Medulla oblongata (tissue), 1 donor: Measurements from ENCODE around the gene ABCC5.

Experiments
- DNase-seq: peaks from one replicate; pipeline ENCODE4 v3.0.0-alpha.2; 2015; ENCODE audit errors: extremely low spot score

The ABCC5 gene

DNA sequence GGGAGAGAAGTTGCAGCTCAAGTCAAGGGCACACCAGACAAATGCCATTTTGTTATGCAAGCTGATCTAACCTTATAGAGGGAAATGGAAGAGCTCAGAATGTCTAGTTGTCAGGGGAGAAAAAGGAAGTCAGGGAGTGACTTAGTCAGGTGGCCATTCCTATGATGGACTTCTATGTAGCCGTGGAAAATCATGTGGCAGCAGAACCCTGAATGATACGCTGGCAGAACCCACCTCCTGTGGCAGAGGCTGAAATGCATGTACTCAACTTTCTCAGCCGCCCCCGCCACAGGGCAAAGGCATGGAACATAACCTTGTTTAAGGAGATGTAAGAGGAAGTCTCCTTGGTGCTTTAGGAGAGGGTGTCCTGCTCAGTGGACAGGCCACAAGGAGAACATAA, 95.3 kb downstream of the ABCC5 start:
- DNase-seq: no peak

DNA sequence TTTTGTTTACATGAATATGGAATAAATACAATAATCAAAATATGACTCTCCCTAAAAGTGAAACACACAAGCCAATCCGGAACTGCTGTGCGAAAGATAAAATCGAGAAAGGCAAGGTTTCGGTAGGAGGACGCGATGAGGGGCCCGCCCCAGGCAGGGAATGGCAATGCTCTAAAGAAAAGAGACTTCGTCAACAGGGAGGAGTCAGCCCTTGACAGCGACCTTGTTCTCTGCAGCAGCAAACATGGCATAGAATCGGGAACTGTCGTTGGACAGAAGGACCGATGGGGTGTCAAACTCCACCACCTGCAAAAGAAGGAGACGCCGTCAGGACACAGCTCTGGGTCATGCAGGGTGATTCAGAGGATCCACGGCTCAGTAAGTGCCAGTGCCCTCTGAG, 96.6 kb downstream of the ABCC5 start:
- no peak for DNase-seq

- DNase-seq: no peak
These were observed 97.3 kb downstream of the ABCC5 start for GRCh38 chr3:183920416-183920815.

DNA sequence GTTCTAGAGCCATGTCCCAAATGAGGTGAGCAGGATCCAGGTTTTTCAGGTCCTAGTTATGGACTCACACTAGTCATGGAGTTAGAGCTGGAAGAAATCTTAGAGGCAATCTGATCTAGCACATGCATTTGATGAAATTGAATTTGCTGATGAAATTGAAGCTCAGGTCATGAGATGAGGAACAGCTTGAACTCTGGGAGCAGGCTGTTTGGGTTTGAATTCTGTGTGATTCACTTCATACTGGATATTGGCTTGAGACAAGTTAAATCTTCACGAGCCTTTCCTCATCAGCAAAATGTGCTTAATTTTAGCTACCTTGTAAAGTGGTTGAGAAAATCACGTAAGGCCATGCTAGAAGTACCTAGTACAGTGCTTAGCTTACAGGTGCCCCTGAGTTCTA, 99.5 kb downstream of the ABCC5 start:
- DNase-seq: no peak

GRCh38 chr3:183917776-183918175, 99.9 kb downstream of the ABCC5 start:
- DNase-seq: no peak

- DNase-seq: no peak
These were observed 102.8 kb downstream of the ABCC5 start for GRCh38 chr3:183914856-183915255.

DNA sequence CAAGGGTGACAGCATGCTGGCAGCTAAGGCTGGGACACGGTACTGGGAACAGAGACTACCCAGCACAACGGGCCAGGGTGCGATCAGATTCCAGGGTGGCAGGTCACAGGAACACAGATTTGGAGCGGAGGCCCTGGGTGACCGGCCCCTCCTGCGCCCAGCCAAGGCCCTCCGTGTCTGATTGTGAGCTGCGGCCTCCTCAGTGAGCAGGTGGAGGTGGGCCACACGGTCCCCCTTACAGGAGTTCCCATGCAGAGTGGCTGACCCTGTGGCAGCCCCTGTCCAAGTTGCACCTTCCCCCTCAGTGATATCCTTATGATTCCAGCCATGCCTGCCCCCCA, 104.1 kb downstream of the ABCC5 start:
- no peak for DNase-seq

- DNase-seq: no peak
These were observed 104.6 kb downstream of the ABCC5 start for GRCh38 chr3:183912895-183913579.

DNA sequence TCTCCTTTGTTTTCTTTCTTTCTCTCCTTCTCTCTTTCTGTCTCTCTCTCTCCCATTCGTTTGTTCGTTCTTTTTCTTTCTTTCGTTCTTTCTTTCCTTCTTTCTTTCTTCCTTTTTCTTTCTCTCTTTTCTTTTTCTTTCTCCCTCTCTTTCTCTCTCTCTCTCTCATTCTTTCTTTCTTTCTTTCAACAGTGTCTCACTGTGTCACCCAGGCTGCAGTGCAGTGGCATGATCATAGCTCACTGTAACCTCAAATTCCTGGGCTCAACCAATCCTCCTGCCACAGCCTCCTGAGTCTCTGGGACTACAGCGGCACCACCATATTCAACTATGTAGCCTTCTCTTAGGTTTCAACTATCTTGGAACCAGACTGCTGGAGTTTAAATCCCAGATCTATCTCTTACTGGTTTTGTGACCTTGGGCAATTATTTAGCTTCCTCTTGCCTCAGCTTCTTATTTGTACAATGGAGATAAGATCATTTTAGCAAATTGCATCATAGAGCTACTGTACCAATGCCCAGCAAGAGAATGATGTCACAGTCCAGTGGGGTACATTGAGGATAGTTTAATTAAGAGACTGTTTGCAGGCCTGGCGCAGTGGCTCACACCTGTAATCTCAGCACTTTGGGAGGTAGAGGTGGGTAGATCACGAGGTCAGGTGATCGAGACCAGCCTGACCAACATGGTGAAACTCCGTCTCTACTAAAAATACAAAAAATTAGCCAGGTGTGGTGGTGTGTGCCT, 105.7 kb downstream of the ABCC5 start:
- DNase-seq: no peak

DNA sequence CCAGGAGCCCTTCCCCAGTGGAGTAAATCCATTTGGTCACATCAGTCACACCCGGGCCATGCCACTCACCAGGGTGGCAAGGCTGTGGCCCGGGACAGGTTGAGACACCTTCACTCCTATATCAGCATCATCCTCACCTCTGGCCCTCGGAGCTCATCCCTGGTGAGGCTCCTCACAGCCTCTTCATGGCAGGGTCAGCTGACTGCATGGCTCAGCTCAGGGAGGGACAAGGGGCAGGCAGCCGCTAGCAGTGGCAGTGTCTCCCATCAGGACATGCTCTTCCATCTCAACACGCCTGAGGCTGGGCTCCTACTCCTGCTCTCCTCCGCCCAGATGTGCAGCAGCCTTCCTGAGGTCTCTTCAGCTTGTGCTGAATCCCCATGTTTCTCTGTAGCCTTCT, 106.6 kb downstream of the ABCC5 start:
- DNase-seq: no peak

GRCh38 chr3:183909030-183909600, 108.6 kb downstream of the ABCC5 start:
- no peak for DNase-seq

- no peak for DNase-seq
These were observed 109.8 kb downstream of the ABCC5 start for GRCh38 chr3:183907911-183908331.

DNA sequence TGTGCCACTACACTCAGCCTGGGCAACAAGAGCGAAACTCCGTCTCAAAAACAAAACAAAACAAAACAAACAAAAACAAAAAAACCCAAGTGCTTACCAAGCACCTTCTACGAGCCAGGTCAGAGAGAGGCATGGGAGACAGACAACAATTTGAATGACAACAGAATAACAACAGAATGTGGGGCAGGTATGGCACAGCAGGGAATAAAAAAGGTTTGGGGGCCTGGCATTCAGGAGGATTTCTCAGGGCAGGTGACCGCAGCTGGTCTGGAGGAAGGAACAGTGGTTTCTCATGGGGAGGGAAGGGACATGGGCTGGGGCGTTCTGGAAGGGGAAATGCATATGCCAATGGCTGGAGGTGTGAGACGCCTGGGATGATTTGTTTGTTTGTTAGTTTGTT, 110.5 kb downstream of the ABCC5 start:
- DNase-seq: no peak

- no peak for DNase-seq
These were observed 111.3 kb downstream of the ABCC5 start for GRCh38 chr3:183906234-183906921.

- no peak for DNase-seq
These were observed 112.6 kb downstream of the ABCC5 start for GRCh38 chr3:183904833-183905780.

GRCh38 chr3:183898028-183898431, 119.7 kb downstream of the ABCC5 start:
- DNase-seq: no peak

- no peak for DNase-seq
These were observed 120.1 kb downstream of the ABCC5 start for GRCh38 chr3:183897606-183898005.

DNA sequence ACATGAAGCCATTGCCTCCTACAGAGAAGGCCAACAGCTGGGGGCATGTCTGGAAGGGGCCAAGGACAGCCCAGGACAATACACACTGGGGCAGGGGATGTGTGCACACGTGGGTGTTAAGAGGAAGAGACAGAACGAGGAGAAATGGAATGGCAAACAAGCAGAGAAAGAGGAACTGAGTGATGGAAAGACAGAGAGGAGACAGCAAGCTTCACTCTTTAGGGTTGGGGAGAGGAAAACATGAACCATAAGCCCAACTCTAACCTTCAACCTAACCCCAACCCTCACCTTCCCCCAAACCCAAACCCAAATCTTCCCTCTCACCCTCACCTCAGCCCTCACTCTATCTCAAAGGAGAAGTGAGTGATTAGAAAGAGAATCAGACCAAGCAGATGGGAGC, 121.1 kb downstream of the ABCC5 start:
- no peak for DNase-seq

- DNase-seq: no peak
These were observed 121.5 kb downstream of the ABCC5 start for GRCh38 chr3:183896184-183896583.

- DNase-seq: no peak
These were observed 121.9 kb downstream of the ABCC5 start for GRCh38 chr3:183895774-183896173.

DNA sequence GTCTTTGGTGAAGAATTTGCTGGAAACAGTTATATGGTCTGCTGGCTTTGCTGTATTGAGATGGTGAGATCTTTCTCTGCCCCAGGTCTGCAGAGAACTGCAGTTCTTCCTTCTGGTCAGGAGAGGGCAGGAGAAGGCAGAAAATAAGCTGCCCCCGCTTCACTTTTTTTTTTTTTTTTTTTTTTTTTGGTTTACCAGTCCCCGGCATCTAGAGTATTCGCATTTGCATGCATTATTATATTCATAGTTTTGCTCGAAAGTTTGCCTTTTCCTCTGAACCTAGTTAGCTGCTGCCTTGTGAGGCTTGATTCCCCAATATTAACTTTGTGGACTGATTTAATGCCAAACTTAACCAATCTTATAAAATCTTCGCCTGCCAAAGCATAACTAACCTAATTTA, 122.4 kb downstream of the ABCC5 start:
- DNase-seq: peak; percentile 54
